SK-N-SH (cell line): ENCODE measurements around the gene EAF2. TPM values are rescaled to one million over a fixed set of nuclear protein-coding genes. Genes with fewer than 3 reads are reported as not detected.

Source experiments
- CTCF ChIA-PET: fragments of 300-600, 350-600 bp; formaldehyde crosslinking; extraction: SDS; loops from one replicate; lab custom pipeline; 2021; lab: Yijun Ruan, JAX
- POLR2A ChIA-PET: fragments of 350-600 bp; sonication (Branson Sonifier 250); formaldehyde crosslinking; extraction: SDS; loops from one replicate; lab custom pipeline; 2020; ENCODE audit warnings: antibody characterized with exemption, inconsistent platforms; lab: Yijun Ruan, JAX
- DNase-seq: peaks from one replicate; pipeline ENCODE4 v3.0.0; 2012
- H2AFZ ChIP-seq: fragments of 200-600 bp; sonication (generic); 2 replicates; pipeline ENCODE4 v1.8.1; 2016; ENCODE audit warnings: antibody characterized with exemption, mild to moderate bottlenecking, low read depth
- H3F3A ChIP-seq: fragments of 200-600 bp; sonication (generic); replicated peaks from 2 replicates; pipeline ENCODE3; 2016; ENCODE audit warnings: antibody characterized with exemption, mild to moderate bottlenecking; ENCODE audit not compliant: insufficient read depth
- H3K27ac ChIP-seq, 2 experiments: fragments of 200-500 bp in 1 of 2; fragments of 200-600 bp in 1 of 2; sonication (Bioruptor generic) in 1 of 2; sonication (generic), shearing (Covaris generic) in 1 of 2; 2 replicates each; pipeline versions ENCODE4 v1.5.1 to v1.6.1; 2014 to 2016; ENCODE audit warnings: low read depth in 2 of 2, inconsistent platforms in 1 of 2, low read length in 1 of 2, mild to moderate bottlenecking in 1 of 2, mixed read lengths in 1 of 2
- H3K27me3 ChIP-seq: fragments of 200-600 bp; sonication (generic), shearing (Covaris generic); 2 replicates; pipeline ENCODE4 v1.6.1; 2016; ENCODE audit warnings: mixed run types; ENCODE audit not compliant: insufficient read depth
- H3K36me3 ChIP-seq, 2 experiments: fragments of 200-500 bp in 1 of 2; fragments of 200-600 bp in 1 of 2; sonication (Bioruptor generic) in 1 of 2; sonication (generic) in 1 of 2; replicated peaks in 1 of 2; 2 replicates each; pipeline versions ENCODE3 to v1.5.1; 2014 to 2016; ENCODE audit warnings: low read length in 1 of 2, mild to moderate bottlenecking in 1 of 2; ENCODE audit not compliant: insufficient read depth in 2 of 2, control insufficient read depth in 1 of 2
- H3K4me1 ChIP-seq, 2 experiments: fragments of 200-500 bp in 1 of 2; fragments of 200-600 bp in 1 of 2; sonication (Bioruptor generic) in 1 of 2; sonication (generic), shearing (Covaris generic) in 1 of 2; 2 replicates each; pipeline versions ENCODE4 v1.5.1 to v1.6.1; 2014 to 2016; ENCODE audit warnings: low read depth in 1 of 2, low read length in 1 of 2, mixed run types in 1 of 2; ENCODE audit not compliant: insufficient read depth in 2 of 2, control insufficient read depth in 1 of 2
- H3K4me2 ChIP-seq: fragments of 200-600 bp; sonication (generic), shearing (Covaris generic); 2 replicates; pipeline ENCODE4 v1.6.1; 2017; ENCODE audit warnings: mixed run types
- H3K4me3 ChIP-seq, 2 experiments: fragments of 200-500 bp in 1 of 2; fragments of 200-600 bp in 1 of 2; sonication (Bioruptor generic) in 1 of 2; sonication (generic), shearing (Covaris generic) in 1 of 2; 2 replicates each; pipeline versions ENCODE4 v1.5.1 to v1.8.1; 2014 to 2016; ENCODE audit warnings: low read depth in 2 of 2, inconsistent platforms in 1 of 2, low read length in 1 of 2, mild to moderate bottlenecking in 1 of 2, mixed read lengths in 1 of 2, moderate library complexity in 1 of 2
- H3K79me2 ChIP-seq: fragments of 200-600 bp; sonication (generic); 2 replicates; pipeline ENCODE4 v1.8.1; 2017; ENCODE audit warnings: mild to moderate bottlenecking; ENCODE audit not compliant: insufficient read depth
- H3K9ac ChIP-seq: fragments of 200-600 bp; sonication (generic); 2 replicates; pipeline ENCODE4 v1.6.1; 2017; ENCODE audit warnings: mixed run types
- H3K9me2 ChIP-seq: fragments of 200-600 bp; sonication (generic); 2 replicates; pipeline ENCODE4 v1.6.1; 2017; ENCODE audit warnings: mixed run types
- H3K9me3 ChIP-seq: fragments of 200-600 bp; sonication (generic); 2 replicates; pipeline ENCODE4 v1.6.1; 2017; ENCODE audit warnings: mixed run types, mild to moderate bottlenecking, moderate library complexity
- H4K20me1 ChIP-seq: fragments of 200-600 bp; sonication (generic); 2 replicates; pipeline ENCODE4 v1.6.1; 2017; ENCODE audit warnings: mild to moderate bottlenecking, mixed run types; ENCODE audit not compliant: insufficient read depth
- CHD2 ChIP-seq: fragments of 150-350 bp; IDR thresholded peaks from 2 replicates; pipeline ENCODE4 v1.6.1; 2018; ENCODE audit warnings: low read length; ENCODE audit not compliant: partially characterized antibody
- ELF1 ChIP-seq: IDR thresholded peaks from 2 replicates; pipeline ENCODE4 v1.4.0; 2012
- EP300 ChIP-seq, 2 experiments: IDR thresholded peaks; 2 replicates each; pipeline versions ENCODE4 v1.4.0 to v1.6.1; 2012; ENCODE audit warnings: borderline replicate concordance in 1 of 2, low read depth in 1 of 2, low read length in 1 of 2
- EZH2phosphoT487 ChIP-seq: fragments of 200-600 bp; sonication (generic); IDR thresholded peaks from 2 replicates; pipeline ENCODE4 v1.6.1; 2017; ENCODE audit warnings: low read depth, mixed run types, mild to moderate bottlenecking, antibody characterized with exemption, moderate library complexity, borderline replicate concordance
- GABPA ChIP-seq: IDR thresholded peaks from 2 replicates; pipeline ENCODE4 v1.4.0; 2012; ENCODE audit warnings: low read depth, mild to moderate bottlenecking
- MEF2A ChIP-seq: IDR thresholded peaks from 2 replicates; pipeline ENCODE4 v1.4.0; 2012; ENCODE audit warnings: low read depth, borderline replicate concordance
- NFIC ChIP-seq: IDR thresholded peaks from 2 replicates; pipeline ENCODE4 v1.4.0; 2012; ENCODE audit warnings: borderline replicate concordance
- RAD21 ChIP-seq: IDR thresholded peaks from 2 replicates; pipeline ENCODE4 v1.6.1; 2012; ENCODE audit warnings: mild to moderate bottlenecking, low read length
- RCOR1 ChIP-seq: fragments of 150-350 bp; IDR thresholded peaks from 2 replicates; pipeline ENCODE4 v1.6.1; 2017; ENCODE audit warnings: antibody characterized with exemption, low read length
- RFX5 ChIP-seq: IDR thresholded peaks from 2 replicates; pipeline ENCODE4 v1.6.1; 2012; ENCODE audit warnings: mild to moderate bottlenecking, improper control_type of control experiment, low read length
- RXRA ChIP-seq: IDR thresholded peaks from 2 replicates; pipeline ENCODE4 v1.4.0; 2012; ENCODE audit warnings: low read depth, mild to moderate bottlenecking, borderline replicate concordance
- TAF1 ChIP-seq: IDR thresholded peaks from 2 replicates; pipeline ENCODE4 v1.6.1; 2012; ENCODE audit warnings: low read depth, mild to moderate bottlenecking, low read length, moderate library complexity, borderline replicate concordance
- TEAD4 ChIP-seq: IDR thresholded peaks from 2 replicates; pipeline ENCODE4 v1.4.0; 2012; ENCODE audit warnings: mild to moderate bottlenecking, borderline replicate concordance; ENCODE audit not compliant: insufficient read depth
- WGBS: methylation state at CpG from one replicate; pipeline ENCODE4 v1.1.6; 2017; ENCODE audit warnings: low lambda C conversion rate; 5-methylcytosine and 5-hydroxymethylcytosine counted together
- polyA plus RNA-seq, 3 experiments: library from polyadenylated mRNA; depleted of rRNA; stranded (reverse); fragments of >200 nt; gene quantifications; 2 replicates each; pipeline ENCODE4 v1.2.3, GENCODE V29; 2012
- TF ChIP-seq, protein P1 (sequence below): IDR thresholded peaks from 2 replicates; pipeline ENCODE4 v1.6.1; 2012; ENCODE audit warnings: mild to moderate bottlenecking, low read depth, low read length, moderate library complexity
- TF ChIP-seq, protein P2 (sequence below): fragments of 150-350 bp; IDR thresholded peaks from 2 replicates; pipeline ENCODE4 v1.6.1; 2017; ENCODE audit warnings: antibody characterized with exemption, low read length, low read depth, borderline replicate concordance
- TF ChIP-seq, protein P3 (sequence below): IDR thresholded peaks from 2 replicates; pipeline ENCODE4; 2012
- TF ChIP-seq, protein P4 (sequence below): fragments of 150-350 bp; IDR thresholded peaks from 2 replicates; pipeline ENCODE4 v1.6.1; 2016; ENCODE audit warnings: mild to moderate bottlenecking, low read depth, low read length

EAF2 gene
- polyA plus RNA-seq, 1 of the 3 experiments (the other 2 are of a cell fraction) = 0.85 TPM

DNA sequence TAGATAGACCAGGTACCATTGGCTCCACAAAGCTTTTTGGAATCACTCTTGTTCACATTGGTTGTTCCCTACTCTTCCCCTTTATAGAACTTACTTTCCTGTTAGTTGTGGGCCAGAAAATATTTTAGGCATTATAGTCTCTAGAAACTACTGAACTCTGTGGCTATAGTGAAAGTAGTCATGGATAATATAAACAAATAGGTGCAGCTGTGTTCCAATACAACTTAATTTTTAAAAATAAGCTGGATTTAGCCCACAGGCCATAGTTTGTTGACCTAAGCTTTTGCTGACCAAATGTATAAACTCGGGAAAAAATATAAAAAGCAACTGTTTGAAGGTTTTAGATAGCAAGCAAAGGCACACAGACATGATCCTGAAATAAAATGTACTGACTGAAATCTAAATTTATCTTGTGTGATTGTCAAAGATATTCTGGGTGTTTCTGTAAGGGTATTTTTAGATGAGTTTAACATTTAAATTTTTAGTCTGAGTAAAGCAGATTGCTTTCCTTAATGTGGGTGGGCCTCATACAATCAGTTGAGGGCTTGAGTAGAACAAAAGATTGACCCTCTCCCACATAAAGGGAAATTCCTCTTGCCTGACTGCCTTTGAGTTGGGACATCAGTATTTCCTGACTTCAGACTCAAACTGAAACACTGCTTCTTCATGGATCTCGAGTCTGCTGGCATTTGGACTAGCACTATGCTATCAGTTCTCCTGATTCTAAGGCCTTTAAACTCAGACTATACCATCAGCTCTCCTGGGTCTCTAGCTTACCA lies 13.4 kb upstream of the EAF2 start (continued):
- TF ChIP-seq MEF2A (no peak), EP300 (IDR thresholded peaks at IDR 0.05; ENCODE audit: borderline replicate concordance in 1 of 2, low read depth in 1 of 2, low read length in 1 of 2) (no peak)

DNA sequence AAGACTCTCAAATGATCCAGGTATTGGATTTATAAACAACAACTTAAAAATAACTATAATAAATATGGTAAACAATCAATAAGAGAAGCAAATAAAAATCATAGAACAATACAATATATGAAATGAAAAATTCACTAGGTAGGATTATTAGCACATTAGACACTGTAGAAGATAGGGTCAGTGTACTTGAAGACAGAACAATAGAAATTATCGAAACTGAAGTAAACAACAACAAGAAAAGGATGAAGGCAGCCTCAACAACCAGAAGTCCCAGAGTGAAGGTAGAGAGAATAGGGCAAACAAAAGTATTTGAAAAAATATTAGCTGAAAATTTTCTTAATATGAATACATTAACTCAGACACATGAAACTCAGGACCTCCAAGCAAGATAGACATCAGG lies 12.0 kb upstream of the EAF2 start:
- 86% methylated on average over 1 of the region's 1 CpG for WGBS
- Histone ChIP-seq H4K20me1 (no peaks in the 10 kb centered on the region), H3K27ac (no peak overlapping the region), H2AFZ (no peak overlapping the region), H3K9ac (no peak overlapping the region), H3K9me2 (no peaks in the 10 kb centered on the region), H3K4me2 (no peak overlapping the region), H3K27me3 (no peaks in the 10 kb centered on the region), H3F3A (no peaks in the 10 kb centered on the region), H3K9me3 (peaks cover 21% of the 10 kb centered on the region), H3K4me1 (no peaks in the 10 kb centered on the region), H3K4me3 (no peak overlapping the region), H3K36me3 (peaks cover 75 to 88% of the 10 kb centered on the region in 2 experiments), H3K79me2 (peaks cover 8% of the 10 kb centered on the region; the same call in 1 of the 2 replicates)
- DNase-seq = no peak
- ChIA-PET CTCF (no interaction called here), POLR2A (no interaction called here)
- TF ChIP-seq RAD21 = no peak
- TF ChIP-seq MEF2A = no peak
- TF ChIP-seq, protein P1, sequence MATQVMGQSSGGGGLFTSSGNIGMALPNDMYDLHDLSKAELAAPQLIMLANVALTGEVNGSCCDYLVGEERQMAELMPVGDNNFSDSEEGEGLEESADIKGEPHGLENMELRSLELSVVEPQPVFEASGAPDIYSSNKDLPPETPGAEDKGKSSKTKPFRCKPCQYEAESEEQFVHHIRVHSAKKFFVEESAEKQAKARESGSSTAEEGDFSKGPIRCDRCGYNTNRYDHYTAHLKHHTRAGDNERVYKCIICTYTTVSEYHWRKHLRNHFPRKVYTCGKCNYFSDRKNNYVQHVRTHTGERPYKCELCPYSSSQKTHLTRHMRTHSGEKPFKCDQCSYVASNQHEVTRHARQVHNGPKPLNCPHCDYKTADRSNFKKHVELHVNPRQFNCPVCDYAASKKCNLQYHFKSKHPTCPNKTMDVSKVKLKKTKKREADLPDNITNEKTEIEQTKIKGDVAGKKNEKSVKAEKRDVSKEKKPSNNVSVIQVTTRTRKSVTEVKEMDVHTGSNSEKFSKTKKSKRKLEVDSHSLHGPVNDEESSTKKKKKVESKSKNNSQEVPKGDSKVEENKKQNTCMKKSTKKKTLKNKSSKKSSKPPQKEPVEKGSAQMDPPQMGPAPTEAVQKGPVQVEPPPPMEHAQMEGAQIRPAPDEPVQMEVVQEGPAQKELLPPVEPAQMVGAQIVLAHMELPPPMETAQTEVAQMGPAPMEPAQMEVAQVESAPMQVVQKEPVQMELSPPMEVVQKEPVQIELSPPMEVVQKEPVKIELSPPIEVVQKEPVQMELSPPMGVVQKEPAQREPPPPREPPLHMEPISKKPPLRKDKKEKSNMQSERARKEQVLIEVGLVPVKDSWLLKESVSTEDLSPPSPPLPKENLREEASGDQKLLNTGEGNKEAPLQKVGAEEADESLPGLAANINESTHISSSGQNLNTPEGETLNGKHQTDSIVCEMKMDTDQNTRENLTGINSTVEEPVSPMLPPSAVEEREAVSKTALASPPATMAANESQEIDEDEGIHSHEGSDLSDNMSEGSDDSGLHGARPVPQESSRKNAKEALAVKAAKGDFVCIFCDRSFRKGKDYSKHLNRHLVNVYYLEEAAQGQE = no peak

DNA sequence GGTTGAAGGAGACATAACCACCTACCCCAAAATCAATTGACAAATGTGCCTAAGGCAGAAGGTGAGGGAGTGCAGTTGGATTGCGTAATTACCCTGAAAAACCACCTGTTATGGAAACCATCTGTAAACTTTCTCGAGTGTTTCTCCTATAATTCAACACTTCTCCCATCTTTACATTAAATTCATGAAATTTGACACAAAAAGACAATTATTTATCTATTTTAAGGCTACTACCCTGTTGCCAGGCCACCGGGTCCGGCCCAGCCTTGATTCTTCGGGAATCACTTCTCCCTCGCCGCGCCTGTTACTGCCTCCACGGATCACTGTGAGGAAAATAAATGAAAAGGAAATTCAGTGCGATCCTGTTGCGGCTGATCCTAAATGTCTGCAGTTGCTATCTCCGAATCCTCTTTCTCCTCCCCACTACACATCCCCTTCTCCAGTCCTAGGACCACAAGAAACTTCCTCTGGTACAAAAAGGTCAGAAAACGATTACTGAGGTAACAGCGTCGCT lies 795 bp upstream of the EAF2 start:
- H3K4me3 ChIP-seq = peak overlapping the region; percentile 82 to 83
- CTCF ChIA-PET = no interaction called here
- H3K9me2 ChIP-seq = no peaks in the 10 kb centered on the region
- peaks cover 0 to 7% of the 10 kb centered on the region in 2 experiments; a peak in 2 of 4 replicates for H3K4me1 ChIP-seq
- H3K36me3 ChIP-seq = peaks cover 9 to 15% of the 10 kb centered on the region in 2 experiments
- H2AFZ ChIP-seq = peak overlapping the region; percentile 97
- H3K79me2 ChIP-seq = peaks cover 14% of the 10 kb centered on the region
- WGBS = 8% methylated on average over 15 of the region's 15 CpGs
- H3K9me3 ChIP-seq = no peaks in the 10 kb centered on the region
- H3K9ac ChIP-seq = peak overlapping the region; percentile 85
- H3K27ac ChIP-seq = peak overlapping the region; percentile 50 to 63; a peak in 2 of 4 replicates
- DNase-seq = no peak
- H3K27me3 ChIP-seq = no peaks in the 10 kb centered on the region
- no peaks in the 10 kb centered on the region for H4K20me1 ChIP-seq
- POLR2A ChIA-PET = no interaction called here
- H3F3A ChIP-seq = no peaks in the 10 kb centered on the region
- H3K4me2 ChIP-seq = peak overlapping the region; percentile 96
- TF ChIP-seq, protein P2, sequence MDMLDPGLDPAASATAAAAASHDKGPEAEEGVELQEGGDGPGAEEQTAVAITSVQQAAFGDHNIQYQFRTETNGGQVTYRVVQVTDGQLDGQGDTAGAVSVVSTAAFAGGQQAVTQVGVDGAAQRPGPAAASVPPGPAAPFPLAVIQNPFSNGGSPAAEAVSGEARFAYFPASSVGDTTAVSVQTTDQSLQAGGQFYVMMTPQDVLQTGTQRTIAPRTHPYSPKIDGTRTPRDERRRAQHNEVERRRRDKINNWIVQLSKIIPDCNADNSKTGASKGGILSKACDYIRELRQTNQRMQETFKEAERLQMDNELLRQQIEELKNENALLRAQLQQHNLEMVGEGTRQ = no peak
- TF ChIP-seq ELF1 (no peak), CHD2 (no peak), RXRA (no peak), TEAD4 (no peak), RFX5 (no peak), TAF1 (no peak), EP300 (IDR thresholded peaks at IDR 0.05; ENCODE audit: borderline replicate concordance in 1 of 2, low read depth in 1 of 2, low read length in 1 of 2) (no peak), NFIC (no peak), EZH2phosphoT487 (no peak), GABPA (no peak), RCOR1 (no peak), MEF2A (no peak)
- TF ChIP-seq, protein P3, sequence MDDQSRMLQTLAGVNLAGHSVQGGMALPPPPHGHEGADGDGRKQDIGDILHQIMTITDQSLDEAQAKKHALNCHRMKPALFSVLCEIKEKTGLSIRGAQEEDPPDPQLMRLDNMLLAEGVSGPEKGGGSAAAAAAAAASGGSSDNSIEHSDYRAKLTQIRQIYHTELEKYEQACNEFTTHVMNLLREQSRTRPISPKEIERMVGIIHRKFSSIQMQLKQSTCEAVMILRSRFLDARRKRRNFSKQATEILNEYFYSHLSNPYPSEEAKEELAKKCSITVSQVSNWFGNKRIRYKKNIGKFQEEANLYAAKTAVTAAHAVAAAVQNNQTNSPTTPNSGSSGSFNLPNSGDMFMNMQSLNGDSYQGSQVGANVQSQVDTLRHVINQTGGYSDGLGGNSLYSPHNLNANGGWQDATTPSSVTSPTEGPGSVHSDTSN = no peak
- TF ChIP-seq, protein P4, sequence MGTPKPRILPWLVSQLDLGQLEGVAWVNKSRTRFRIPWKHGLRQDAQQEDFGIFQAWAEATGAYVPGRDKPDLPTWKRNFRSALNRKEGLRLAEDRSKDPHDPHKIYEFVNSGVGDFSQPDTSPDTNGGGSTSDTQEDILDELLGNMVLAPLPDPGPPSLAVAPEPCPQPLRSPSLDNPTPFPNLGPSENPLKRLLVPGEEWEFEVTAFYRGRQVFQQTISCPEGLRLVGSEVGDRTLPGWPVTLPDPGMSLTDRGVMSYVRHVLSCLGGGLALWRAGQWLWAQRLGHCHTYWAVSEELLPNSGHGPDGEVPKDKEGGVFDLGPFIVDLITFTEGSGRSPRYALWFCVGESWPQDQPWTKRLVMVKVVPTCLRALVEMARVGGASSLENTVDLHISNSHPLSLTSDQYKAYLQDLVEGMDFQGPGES = no peak
